Measurements from ENCODE around the gene CASZ1. TPM values are rescaled to one million over a fixed set of nuclear protein-coding genes. Genes with fewer than 3 reads are reported as not detected.

Gene CASZ1
- total RNA-seq, 1 donor from 2014 or later = 4.0 TPM

- no peaks in the 10 kb centered on the region for H4K20me1 ChIP-seq (ENCODE audit: insufficient read depth, low read length)
- H3K4me3 ChIP-seq (ENCODE audit: insufficient read depth, low read depth, low read length) = no peak overlapping the region
- H2AFZ ChIP-seq (ENCODE audit: low read depth, low read length) = no peak overlapping the region
- no peak overlapping the region for H3K9ac ChIP-seq (ENCODE audit: low read length)
- H3K9me3 Mint-ChIP-seq (ENCODE audit: unreplicated experiment) = no peaks in the 10 kb centered on the region
- H3K4me1 ChIP-seq (ENCODE audit: insufficient read depth, low read length) = no peaks in the 10 kb centered on the region
- no peak overlapping the region for H3K4me2 ChIP-seq (ENCODE audit: low read length)
- peaks cover 2% of the 10 kb centered on the region for H3K36me3 Mint-ChIP-seq (ENCODE audit: low read depth, unreplicated experiment)
- no peak overlapping the region for H3K27ac ChIP-seq (ENCODE audit: low read depth, low read length)
- H3K36me3 ChIP-seq (ENCODE audit: insufficient read depth, low read length) = no peaks in the 10 kb centered on the region
- peaks cover 4% of the 10 kb centered on the region for H3K4me1 Mint-ChIP-seq (ENCODE audit: low read depth, unreplicated experiment)
- FAIRE-seq (no peak), DNase-seq (ENCODE audit: low read depth) (no peak)
- no peaks in the 10 kb centered on the region for H3K9me3 ChIP-seq (ENCODE audit: insufficient read depth, low read depth, low read length)
- H3K4me3 Mint-ChIP-seq (ENCODE audit: unreplicated experiment) = no peak overlapping the region
- no peak overlapping the region for H3K27ac Mint-ChIP-seq (ENCODE audit: unreplicated experiment)
- peaks cover 25% of the 10 kb centered on the region for H3K27me3 ChIP-seq (ENCODE audit: insufficient read depth, low read length)
- no peaks in the 10 kb centered on the region for H3K79me2 ChIP-seq (ENCODE audit: insufficient read depth, low read length)
- TF ChIP-seq EZH2 (IDR thresholded peaks at IDR 0.05; ENCODE audit: insufficient read depth, low read length) (no peak), CTCF (IDR thresholded peaks at IDR 0.05; ENCODE audit: insufficient read depth, low read depth, low read length) (no peak)
- H3K27me3 Mint-ChIP-seq (ENCODE audit: low read depth, unreplicated experiment) = peaks cover 58% of the 10 kb centered on the region
Observed at GRCh38 chr1:10723317-10723716, 73.1 kb downstream of the CASZ1 start.

GRCh38 chr1:10722803-10723202 is 73.6 kb downstream of the CASZ1 start:
- no peak for FAIRE-seq
- no peaks in the 10 kb centered on the region for H3K9me3 Mint-ChIP-seq (ENCODE audit: unreplicated experiment)
- no peak overlapping the region for H3K4me3 Mint-ChIP-seq (ENCODE audit: unreplicated experiment)
- Histone ChIP-seq H4K20me1 (ENCODE audit: insufficient read depth, low read length) (no peaks in the 10 kb centered on the region), H3K9ac (ENCODE audit: low read length) (no peak overlapping the region), H3K27ac (ENCODE audit: low read depth, low read length) (no peak overlapping the region), H3K4me1 (ENCODE audit: insufficient read depth, low read length) (no peaks in the 10 kb centered on the region), H3K4me3 (ENCODE audit: insufficient read depth, low read depth, low read length) (no peak overlapping the region), H3K27me3 (ENCODE audit: insufficient read depth, low read length) (peaks cover 25% of the 10 kb centered on the region), H3K4me2 (ENCODE audit: low read length) (no peak overlapping the region), H3K36me3 (ENCODE audit: insufficient read depth, low read length) (no peaks in the 10 kb centered on the region), H3K79me2 (ENCODE audit: insufficient read depth, low read length) (no peaks in the 10 kb centered on the region), H2AFZ (ENCODE audit: low read depth, low read length) (no peak overlapping the region), H3K9me3 (ENCODE audit: insufficient read depth, low read depth, low read length) (no peaks in the 10 kb centered on the region)
- H3K27ac Mint-ChIP-seq (ENCODE audit: unreplicated experiment) = no peak overlapping the region
- no peak for TF ChIP-seq CTCF (IDR thresholded peaks at IDR 0.05; ENCODE audit: insufficient read depth, low read depth, low read length)
- TF ChIP-seq EZH2 (IDR thresholded peaks at IDR 0.05; ENCODE audit: insufficient read depth, low read length) = no peak
- H3K27me3 Mint-ChIP-seq (ENCODE audit: low read depth, unreplicated experiment) = peaks cover 58% of the 10 kb centered on the region
- H3K36me3 Mint-ChIP-seq (ENCODE audit: low read depth, unreplicated experiment) = peaks cover 2% of the 10 kb centered on the region
- DNase-seq (ENCODE audit: low read depth) = no peak
- H3K4me1 Mint-ChIP-seq (ENCODE audit: low read depth, unreplicated experiment) = peaks cover 4% of the 10 kb centered on the region

GRCh38 chr1:10721381-10722321 is 74.8 kb downstream of the CASZ1 start:
- Mint-ChIP-seq H3K9me3 (ENCODE audit: unreplicated experiment) (no peaks in the 10 kb centered on the region), H3K27ac (ENCODE audit: unreplicated experiment) (no peak overlapping the region), H3K36me3 (ENCODE audit: low read depth, unreplicated experiment) (peaks cover 2% of the 10 kb centered on the region), H3K4me3 (ENCODE audit: unreplicated experiment) (no peak overlapping the region), H3K27me3 (ENCODE audit: low read depth, unreplicated experiment) (peaks cover 60% of the 10 kb centered on the region), H3K4me1 (ENCODE audit: low read depth, unreplicated experiment) (peaks cover 4% of the 10 kb centered on the region)
- FAIRE-seq (no peak), DNase-seq (ENCODE audit: low read depth) (no peak)
- Histone ChIP-seq H2AFZ (ENCODE audit: low read depth, low read length) (no peak overlapping the region), H3K4me2 (ENCODE audit: low read length) (no peak overlapping the region), H3K27me3 (ENCODE audit: insufficient read depth, low read length) (peaks cover 28% of the 10 kb centered on the region), H3K36me3 (ENCODE audit: insufficient read depth, low read length) (no peaks in the 10 kb centered on the region), H3K4me1 (ENCODE audit: insufficient read depth, low read length) (no peaks in the 10 kb centered on the region), H3K79me2 (ENCODE audit: insufficient read depth, low read length) (no peaks in the 10 kb centered on the region), H3K9me3 (ENCODE audit: insufficient read depth, low read depth, low read length) (no peaks in the 10 kb centered on the region), H3K9ac (ENCODE audit: low read length) (no peak overlapping the region), H3K27ac (ENCODE audit: low read depth, low read length) (no peak overlapping the region), H3K4me3 (ENCODE audit: insufficient read depth, low read depth, low read length) (no peak overlapping the region), H4K20me1 (ENCODE audit: insufficient read depth, low read length) (no peaks in the 10 kb centered on the region)
- no peak for TF ChIP-seq EZH2 (IDR thresholded peaks at IDR 0.05; ENCODE audit: insufficient read depth, low read length)
- no peak for TF ChIP-seq CTCF (IDR thresholded peaks at IDR 0.05; ENCODE audit: insufficient read depth, low read depth, low read length)
